PC-3 (cell line): Measurements from ENCODE around the gene EDC4. TPM values are rescaled to one million over a fixed set of nuclear protein-coding genes. Genes with fewer than 3 reads are reported as not detected.

Experiments
- ATAC-seq: fragments of 200-7000 bp; cut with Tn5 transposase; 2 replicates; pipeline ENCODE4 v1.9.1; 2020; ENCODE audit warnings: mild to moderate bottlenecking, moderate library complexity
- BruUV-seq: library from RNA; stranded (reverse); fragments of 400-500 nt; replicated peaks from 2 replicates; lab custom pipeline; 2021; lab: Mats Ljungman, UMichigan
- CTCF ChIA-PET: fragments of 300-600 bp; sonication (Branson Sonifier 250); formaldehyde crosslinking; loops from one replicate; lab custom pipeline; 2022; ENCODE audit warnings: antibody characterized with exemption; lab: Charles Lee
- POLR2A ChIA-PET: fragments of 300-600 bp; sonication (Branson Sonifier 250); formaldehyde crosslinking; loops from one replicate; lab custom pipeline; 2022; ENCODE audit warnings: antibody characterized with exemption; ENCODE audit not compliant: unreplicated experiment; lab: Charles Lee
- DNase-seq: peaks from one replicate; pipeline ENCODE4 v3.0.0-alpha.2; 2015
- H2AFZ ChIP-seq: fragments of 300-600 bp; sonication (generic); 2 replicates; pipeline ENCODE4 v1.6.0; 2016; ENCODE audit warnings: antibody characterized with exemption, low read length
- H3F3A ChIP-seq: fragments of 300-600 bp; sonication (generic); one replicate; pipeline ENCODE4 v1.6.0; 2017; ENCODE audit warnings: antibody characterized with exemption, low read length, control low read depth, mild to moderate bottlenecking; ENCODE audit not compliant: unreplicated experiment
- H3K27ac ChIP-seq: fragments of 300-600 bp; sonication (generic); 2 replicates; pipeline ENCODE4 v1.5.1; 2016; ENCODE audit warnings: mild to moderate bottlenecking, low read length
- H3K27me3 ChIP-seq: fragments of 300-600 bp; sonication (generic); 2 replicates; pipeline ENCODE4 v1.6.1; 2016; ENCODE audit warnings: low read length, mixed read lengths
- H3K36me3 ChIP-seq: fragments of 300-600 bp; sonication (generic); 2 replicates; pipeline ENCODE4 v1.6.1; 2016; ENCODE audit warnings: low read depth, mixed run types, low read length, mixed read lengths
- H3K4me1 ChIP-seq: fragments of 300-600 bp; sonication (generic); 2 replicates; pipeline ENCODE4 v1.5.1; 2016; ENCODE audit warnings: low read length; ENCODE audit not compliant: insufficient read depth
- H3K4me2 ChIP-seq: fragments of 300-600 bp; sonication (generic); 2 replicates; pipeline ENCODE4 v1.6.0; 2016; ENCODE audit warnings: low read length
- H3K4me3 ChIP-seq: fragments of 300-600 bp; sonication (generic); 2 replicates; pipeline ENCODE4 v1.5.1; 2016; ENCODE audit warnings: mild to moderate bottlenecking, low read length, mixed read lengths
- H3K79me2 ChIP-seq: fragments of 300-600 bp; sonication (generic); 2 replicates; pipeline ENCODE4 v1.6.1; 2017; ENCODE audit warnings: low read length, mixed read lengths
- H3K9ac ChIP-seq: fragments of 300-600 bp; sonication (generic); 2 replicates; pipeline ENCODE4 v1.6.0; 2016; ENCODE audit warnings: mild to moderate bottlenecking, low read length
- H3K9me2 ChIP-seq: fragments of 300-600 bp; sonication (generic); replicated peaks from 2 replicates; pipeline ENCODE4 v1.6.1; 2016; ENCODE audit warnings: mixed run types, low read length, mixed read lengths
- H3K9me3 ChIP-seq: fragments of 300-600 bp; sonication (generic); 2 replicates; pipeline ENCODE4 v1.6.1; 2016; ENCODE audit warnings: low read length, mixed read lengths
- H4K20me1 ChIP-seq: fragments of 300-600 bp; sonication (generic); 2 replicates; pipeline ENCODE4 v1.6.1; 2016; ENCODE audit warnings: low read length, mixed read lengths
- EZH2 ChIP-seq: fragments of 300-600 bp; sonication (generic); IDR thresholded peaks from one replicate; pipeline ENCODE4 v1.6.1; 2017; ENCODE audit warnings: antibody characterized with exemption, mild to moderate bottlenecking, low read length; ENCODE audit not compliant: unreplicated experiment
- EZH2phosphoT487 ChIP-seq: fragments of 300-600 bp; sonication (generic); IDR thresholded peaks from 2 replicates; pipeline ENCODE4 v1.6.1; 2018; ENCODE audit warnings: mild to moderate bottlenecking, antibody characterized with exemption, low read length, borderline replicate concordance
- intact Hi-C: fragments of 100-400 bp; cut with micrococcal nuclease; formaldehyde crosslinking; loops from 2 replicates; pipeline ENCODE4 v1.9.0; 2023
- total RNA-seq: library from RNA; depleted of rRNA; stranded (reverse); fragments of >200 nt; gene quantifications from 2 replicates; pipeline ENCODE4 v1.2.3, GENCODE V29; 2014
- TF ChIP-seq, protein P1 (sequence below): fragments of 300-600 bp; sonication (generic); conservative IDR thresholded peaks from 2 replicates; pipeline ENCODE4 v1.5.1; 2017; ENCODE audit warnings: antibody characterized with exemption, low read depth, mild to moderate bottlenecking, low read length

Gene EDC4
- total RNA-seq, 1 experiment from 2014 or later, result 58.9 TPM

DNA sequence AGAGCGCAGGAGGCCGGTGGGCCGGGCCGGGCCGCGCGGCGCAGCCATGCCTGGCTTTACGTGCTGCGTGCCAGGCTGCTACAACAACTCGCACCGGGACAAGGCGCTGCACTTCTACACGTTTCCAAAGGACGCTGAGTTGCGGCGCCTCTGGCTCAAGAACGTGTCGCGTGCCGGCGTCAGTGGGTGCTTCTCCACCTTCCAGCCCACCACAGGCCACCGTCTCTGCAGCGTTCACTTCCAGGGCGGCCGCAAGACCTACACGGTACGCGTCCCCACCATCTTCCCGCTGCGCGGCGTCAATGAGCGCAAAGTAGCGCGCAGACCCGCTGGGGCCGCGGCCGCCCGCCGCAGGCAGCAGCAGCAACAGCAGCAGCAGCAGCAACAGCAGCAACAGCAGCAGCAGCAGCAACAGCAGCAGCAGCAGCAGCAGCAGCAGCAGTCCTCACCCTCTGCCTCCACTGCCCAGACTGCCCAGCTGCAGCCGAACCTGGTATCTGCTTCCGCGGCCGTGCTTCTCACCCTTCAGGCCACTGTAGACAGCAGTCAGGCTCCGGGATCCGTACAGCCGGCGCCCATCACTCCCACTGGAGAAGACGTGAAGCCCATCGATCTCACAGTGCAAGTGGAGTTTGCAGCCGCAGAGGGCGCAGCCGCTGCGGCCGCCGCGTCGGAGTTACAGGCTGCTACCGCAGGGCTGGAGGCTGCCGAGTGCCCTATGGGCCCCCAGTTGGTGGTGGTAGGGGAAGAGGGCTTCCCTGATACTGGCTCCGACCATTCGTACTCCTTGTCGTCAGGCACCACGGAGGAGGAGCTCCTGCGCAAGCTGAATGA, 30.1 kb upstream of the EDC4 start:
- no peaks in the 10 kb centered on the region for H3K27me3 ChIP-seq
- peak overlapping the region; percentile 89 for H3K4me3 ChIP-seq
- peaks cover 10% of the 10 kb centered on the region; the same call in 1 of the 2 replicates for H4K20me1 ChIP-seq
- ATAC-seq, result peak; percentile 21
- no peaks in the 10 kb centered on the region for H3K9me2 ChIP-seq
- peak overlapping the region; percentile 99 for H2AFZ ChIP-seq
- intact Hi-C loops, result loop anchor here (5.0 kb wide), 1 partner anchor 85 kb away; no protein-coding TSS in a partner anchor
- ChIA-PET CTCF (interaction anchor here (0.6 kb wide), 1 partner anchor 15 kb away, joined by 4 read pairs; no protein-coding TSS in a partner anchor), POLR2A (no interaction called here)
- peaks cover 47% of the 10 kb centered on the region for H3K79me2 ChIP-seq
- H3K36me3 ChIP-seq, result no peaks in the 10 kb centered on the region
- H3K4me1 ChIP-seq, result peaks cover 32% of the 10 kb centered on the region
- TF ChIP-seq, protein P1, sequence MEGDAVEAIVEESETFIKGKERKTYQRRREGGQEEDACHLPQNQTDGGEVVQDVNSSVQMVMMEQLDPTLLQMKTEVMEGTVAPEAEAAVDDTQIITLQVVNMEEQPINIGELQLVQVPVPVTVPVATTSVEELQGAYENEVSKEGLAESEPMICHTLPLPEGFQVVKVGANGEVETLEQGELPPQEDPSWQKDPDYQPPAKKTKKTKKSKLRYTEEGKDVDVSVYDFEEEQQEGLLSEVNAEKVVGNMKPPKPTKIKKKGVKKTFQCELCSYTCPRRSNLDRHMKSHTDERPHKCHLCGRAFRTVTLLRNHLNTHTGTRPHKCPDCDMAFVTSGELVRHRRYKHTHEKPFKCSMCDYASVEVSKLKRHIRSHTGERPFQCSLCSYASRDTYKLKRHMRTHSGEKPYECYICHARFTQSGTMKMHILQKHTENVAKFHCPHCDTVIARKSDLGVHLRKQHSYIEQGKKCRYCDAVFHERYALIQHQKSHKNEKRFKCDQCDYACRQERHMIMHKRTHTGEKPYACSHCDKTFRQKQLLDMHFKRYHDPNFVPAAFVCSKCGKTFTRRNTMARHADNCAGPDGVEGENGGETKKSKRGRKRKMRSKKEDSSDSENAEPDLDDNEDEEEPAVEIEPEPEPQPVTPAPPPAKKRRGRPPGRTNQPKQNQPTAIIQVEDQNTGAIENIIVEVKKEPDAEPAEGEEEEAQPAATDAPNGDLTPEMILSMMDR, result peak; percentile 47
- TF ChIP-seq EZH2 (no peak), EZH2phosphoT487 (no peak)
- DNase-seq, result peak; percentile 34
- H3K27ac ChIP-seq, result peak overlapping the region; percentile 83
- no peaks in the 10 kb centered on the region for H3K9me3 ChIP-seq
- peak overlapping the region; percentile 81 for H3K9ac ChIP-seq
- no peaks in the 10 kb centered on the region for H3F3A ChIP-seq
- no TSS peak for BruUV-seq
- H3K4me2 ChIP-seq, result peak overlapping the region; percentile 90

- H4K20me1 ChIP-seq, result peaks cover 14% of the 10 kb centered on the region; the same call in 1 of the 2 replicates
- H3K27ac ChIP-seq, result no peak overlapping the region
- 0 out of 2 replicates have a peak overlapping the region, but pooled peaks have one; percentile 99 for H2AFZ ChIP-seq
- no peaks in the 10 kb centered on the region for H3F3A ChIP-seq
- H3K79me2 ChIP-seq, result peaks cover 53% of the 10 kb centered on the region
- no peaks in the 10 kb centered on the region for H3K9me3 ChIP-seq
- intact Hi-C loops, result loop anchor here (5.0 kb wide), 1 partner anchor 84 kb away; no protein-coding TSS in a partner anchor
- DNase-seq (peak; percentile 4), ATAC-seq (no peak)
- peak overlapping the region; percentile 89 for H3K4me3 ChIP-seq
- BruUV-seq, result TSS peak; percentile 12
- H3K4me2 ChIP-seq, result peak overlapping the region; percentile 90
- peak overlapping the region; percentile 81 for H3K9ac ChIP-seq
- no peaks in the 10 kb centered on the region for H3K9me2 ChIP-seq
- CTCF ChIA-PET, result interaction anchor here (0.6 kb wide), 1 partner anchor 14 kb away, joined by 4 read pairs; no protein-coding TSS in a partner anchor
- POLR2A ChIA-PET, result no interaction called here
- H3K4me1 ChIP-seq, result peaks cover 38% of the 10 kb centered on the region
- TF ChIP-seq EZH2phosphoT487 (no peak), EZH2 (no peak)
- TF ChIP-seq, protein P1, result no peak
- no peaks in the 10 kb centered on the region for H3K36me3 ChIP-seq
- no peaks in the 10 kb centered on the region for H3K27me3 ChIP-seq
Measured at GRCh38 chr16:67843343-67843765, 29.5 kb upstream of the EDC4 start.
